Activated T-cell treated with anti-CD3 and anti-CD28 coated beads, Interleukin-2, amount 50 U/mL, for 48 hours (primary cell): ENCODE data around the gene LONRF3.

ENCODE experiments used
- DNase-seq, 2 experiments: peaks; one replicate each; pipeline ENCODE4 v3.0.0-alpha.2; 2020

LONRF3 gene

GRCh38 chrX:118974088-118974907 lies at the start of gene LONRF3:
LONRF3 (plus strand) TSS chrX:118974618; CDS start chrX:118974781, 163 bp downstream.
- DNase-seq, result peak; percentile 57 to 63

- no peak for DNase-seq
Observed at GRCh38 chrX:118928151-118928550, 46.3 kb upstream of the LONRF3 start.

DNA sequence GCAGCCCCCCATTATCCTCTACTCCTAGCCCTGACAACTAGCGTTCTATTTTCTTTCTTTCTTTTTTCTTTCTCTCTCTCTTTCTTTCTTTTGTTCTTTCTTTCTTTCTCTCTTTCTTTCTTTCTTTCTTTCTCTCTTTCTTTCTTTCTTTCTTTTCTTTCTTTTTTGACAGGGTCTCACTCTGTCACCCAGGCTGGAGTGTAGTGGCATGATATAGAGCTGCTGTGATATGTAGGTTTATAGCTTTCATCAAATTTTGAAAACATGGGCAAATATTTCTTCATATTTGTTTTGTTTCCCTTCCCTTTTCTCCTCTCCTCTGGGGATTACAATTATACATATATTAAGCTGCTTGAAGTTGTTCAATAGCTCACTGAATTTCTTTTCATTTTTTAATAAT lies 39.1 kb upstream of the LONRF3 start:
- DNase-seq, result no peak

DNA sequence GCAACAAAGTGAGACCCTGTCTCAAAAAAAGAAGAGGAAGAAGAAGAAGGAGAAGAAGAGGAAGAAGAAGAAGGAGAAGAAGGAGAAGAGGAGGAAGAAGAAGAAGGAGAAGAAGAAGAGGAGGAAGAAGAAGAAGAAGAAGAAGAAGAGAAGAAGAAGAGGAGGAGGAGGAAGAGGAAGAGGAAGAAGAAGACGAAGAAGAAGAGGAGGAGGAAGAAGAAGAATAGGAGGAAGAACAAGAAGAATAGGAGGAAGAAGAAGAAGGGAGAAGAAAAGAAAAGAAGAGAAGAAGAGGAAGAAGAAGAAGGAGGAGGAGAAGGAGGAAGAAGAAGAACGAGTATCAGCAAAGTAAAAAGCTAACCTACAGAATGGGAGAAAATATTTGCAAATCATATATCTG lies 33.3 kb upstream of the LONRF3 start:
- no peak for DNase-seq

GRCh38 chrX:118943102-118943501 lies 31.3 kb upstream of the LONRF3 start:
- DNase-seq, result no peak

DNA sequence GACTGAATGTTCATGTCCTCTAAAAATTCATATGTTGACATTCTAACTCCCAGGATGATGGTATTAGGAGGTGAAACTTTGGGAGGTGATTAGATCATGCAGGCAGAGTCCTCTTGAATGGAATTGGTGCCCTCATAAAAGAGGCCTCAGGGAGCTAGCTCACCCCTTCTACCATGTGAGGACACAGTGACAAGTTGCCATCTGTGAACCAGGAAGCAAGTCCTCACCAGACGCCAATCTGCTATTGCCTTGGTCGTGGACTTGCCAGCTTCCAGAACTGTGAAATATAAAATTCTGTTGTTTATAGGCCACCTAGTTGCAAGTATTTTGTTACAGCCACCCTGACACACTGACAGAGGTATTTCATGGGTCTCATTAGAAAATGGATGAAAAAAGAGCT lies 28.5 kb upstream of the LONRF3 start:
- DNase-seq, result no peak

DNA sequence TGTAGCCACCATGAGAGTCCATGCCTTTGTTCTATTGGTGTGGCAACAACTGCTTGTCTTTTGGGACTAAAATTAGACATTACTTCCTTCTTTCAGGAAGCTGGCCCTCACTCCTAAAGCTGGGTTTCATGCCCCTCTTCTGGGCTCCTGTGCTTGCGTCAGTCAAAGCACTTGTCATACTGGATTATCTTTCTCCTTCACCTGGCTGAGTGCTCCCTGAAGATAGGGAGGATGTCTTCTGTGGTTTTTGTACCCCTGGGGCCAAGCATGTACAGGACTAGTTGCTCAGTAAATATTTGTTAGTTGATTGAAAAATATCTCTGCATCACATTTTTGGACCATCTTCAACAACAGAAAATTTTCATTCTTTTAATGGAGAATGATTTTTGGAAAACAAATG lies 26.1 kb upstream of the LONRF3 start:
- DNase-seq, result no peak

- DNase-seq, result no peak
Observed at GRCh38 chrX:118961866-118962560, 12.4 kb upstream of the LONRF3 start.

GRCh38 chrX:118963159-118963558 lies 11.3 kb upstream of the LONRF3 start:
- DNase-seq, result no peak

GRCh38 chrX:118964252-118964651 lies 10.2 kb upstream of the LONRF3 start:
- DNase-seq, result no peak

- DNase-seq, result no peak
Observed at GRCh38 chrX:118965395-118965794, 9.0 kb upstream of the LONRF3 start.

- no peak for DNase-seq
Observed at GRCh38 chrX:118968031-118968430, 6.4 kb upstream of the LONRF3 start.

GRCh38 chrX:118971552-118971951 lies 2.9 kb upstream of the LONRF3 start:
- DNase-seq, result no peak

- no peak for DNase-seq
Observed at GRCh38 chrX:118973389-118974087, 880 bp upstream of the LONRF3 start.

GRCh38 chrX:118974908-118975671 lies 672 bp downstream of the LONRF3 start:
- peak; percentile 58 to 65 for DNase-seq

DNA sequence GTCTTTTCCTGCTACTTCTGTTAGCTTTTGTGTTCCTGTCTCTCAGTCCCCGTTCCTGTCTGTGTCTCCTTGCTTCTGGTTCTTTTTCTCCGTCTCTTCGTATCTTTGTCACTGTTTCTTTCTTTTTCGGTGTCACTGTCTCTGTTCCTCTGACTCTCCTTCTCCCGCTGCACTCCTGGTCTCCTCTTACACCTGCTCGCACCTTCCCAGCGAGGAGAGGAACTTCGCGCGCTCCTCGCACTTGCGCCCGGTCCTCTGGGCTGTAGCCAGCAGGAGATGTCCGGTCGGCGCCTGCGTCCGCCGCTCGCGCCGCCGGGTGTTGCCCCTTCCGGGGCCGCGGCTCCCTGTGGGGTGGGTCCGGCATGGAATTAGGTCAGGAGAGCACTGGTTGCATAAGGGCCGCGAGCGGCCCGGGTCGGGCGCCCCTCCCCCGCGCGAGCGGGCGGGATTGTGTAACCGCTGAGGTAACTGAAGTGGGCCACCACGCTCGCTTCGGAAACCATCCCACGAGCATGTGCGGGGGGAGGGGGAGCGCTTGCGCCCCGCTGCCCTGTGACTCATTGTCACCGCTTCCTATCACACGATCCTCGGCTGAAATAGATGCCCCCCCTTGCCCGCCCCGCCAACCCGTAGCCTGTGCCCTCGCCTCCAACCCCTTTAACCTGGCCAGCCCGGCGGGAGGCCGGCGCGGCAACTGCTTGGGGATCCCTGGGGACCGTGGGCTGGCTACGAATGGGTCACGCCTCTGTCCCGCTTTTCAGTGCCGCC lies 1.6 kb downstream of the LONRF3 start:
- peak; percentile 64 to 73 for DNase-seq

DNA sequence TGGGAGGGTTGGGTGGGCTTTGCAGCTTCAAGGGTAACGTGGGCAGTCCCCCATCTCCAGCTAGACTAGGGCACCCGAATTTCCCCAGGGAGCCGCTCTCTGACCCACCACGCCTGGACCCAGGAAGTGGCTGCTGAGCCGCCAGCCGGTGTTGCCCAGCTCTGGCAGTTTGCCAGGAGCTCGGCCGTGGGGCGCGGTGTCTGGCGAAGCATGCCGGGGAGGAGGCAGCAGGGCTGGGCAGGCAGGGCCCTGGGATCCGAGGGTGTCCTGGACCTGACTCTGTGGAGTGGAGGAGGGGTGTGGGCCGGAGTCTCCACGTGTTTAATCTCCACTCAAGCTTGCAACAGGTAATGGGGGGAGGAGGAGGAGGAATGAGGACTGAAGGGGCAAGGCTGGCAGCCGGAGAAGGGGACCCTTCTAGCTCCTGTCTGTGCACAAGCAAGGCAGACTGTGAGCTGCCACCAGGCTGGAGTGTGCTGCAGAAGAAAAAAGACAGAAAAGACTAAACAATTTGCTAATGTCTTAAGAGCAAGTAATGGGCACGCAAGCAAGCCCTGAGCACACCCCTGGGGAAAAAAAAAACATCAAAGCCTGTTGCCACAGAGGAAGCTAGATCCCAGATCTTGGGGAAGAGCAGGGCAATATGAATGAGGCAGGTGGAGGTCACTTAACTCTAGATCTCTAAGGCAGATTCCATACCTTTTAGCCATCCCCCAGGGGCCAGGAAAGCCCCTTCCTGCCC lies 2.4 kb downstream of the LONRF3 start:
- DNase-seq, result peak; percentile 39 to 45

GRCh38 chrX:118977424-118977823 lies 3.0 kb downstream of the LONRF3 start:
- no peak for DNase-seq

- no peak for DNase-seq
Observed at GRCh38 chrX:118978451-118978850, 4.0 kb downstream of the LONRF3 start.

DNA sequence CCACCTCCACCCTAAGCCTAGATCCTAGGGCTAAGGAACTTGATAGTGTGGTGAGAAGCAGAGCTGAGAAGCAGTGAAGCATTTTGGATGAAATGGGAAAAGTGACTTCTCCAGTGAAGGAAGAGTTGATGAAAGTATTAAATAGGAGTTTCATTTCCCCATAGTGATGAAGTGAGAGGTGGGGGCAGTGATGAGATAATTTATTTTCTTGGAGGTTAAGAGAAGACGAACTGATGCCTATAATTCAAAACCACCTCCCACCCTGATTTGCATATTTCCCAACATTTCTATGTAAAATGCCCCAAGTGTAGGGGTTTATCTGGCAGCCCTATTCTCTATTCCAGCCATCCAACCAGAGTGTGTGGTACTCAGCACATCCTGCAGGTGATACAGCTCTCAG lies 6.3 kb downstream of the LONRF3 start:
- no peak for DNase-seq

DNA sequence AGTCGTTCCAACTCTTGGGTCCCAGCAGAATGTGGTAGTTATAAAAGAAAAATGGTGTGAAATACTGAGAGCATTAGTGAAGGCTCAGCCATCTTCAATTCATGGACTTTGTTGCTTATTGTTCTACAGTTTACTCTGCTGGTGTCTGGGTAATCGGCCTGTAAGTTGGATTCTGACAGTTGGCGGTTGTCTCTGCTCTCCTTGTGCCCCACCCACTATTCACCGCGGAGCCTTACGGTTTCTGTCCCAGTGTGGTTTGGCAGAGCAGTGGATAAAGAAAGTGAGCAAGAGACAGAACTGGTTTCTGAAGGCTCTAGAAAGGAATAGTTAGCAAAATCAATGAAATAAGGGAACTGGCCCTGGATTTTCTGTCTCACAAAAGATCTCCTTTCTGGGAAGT lies 9.1 kb downstream of the LONRF3 start:
- no peak for DNase-seq
